Small intestine (tissue), 7 donors: ENCODE data around the gene STARD8. TPM values are rescaled to one million over a fixed set of nuclear protein-coding genes. Genes with fewer than 3 reads are reported as not detected.
"Not testable (repeated sequence)": the region's sequence is repeated elsewhere in the genome, so short reads cannot be mapped to it uniquely, and the experiment has no call there.

ENCODE experiments used
- DNase-seq, 2 donors: peaks; one replicate each; pipeline versions ENCODE4 v3.0.0 to v3.0.0-alpha.2; 2013
- FAIRE-seq: peaks from 2 replicates; lab custom pipeline; 2012; peaks lifted over from hg19 to GRCh38; lab: Jason Lieb, UNC
- H3K27ac ChIP-seq, 3 donors: one replicate each; pipeline ENCODE4 v1.5.1; 2013; ENCODE audit warnings: low read length in 2 of 3, mild to moderate bottlenecking in 2 of 3, control low read depth in 1 of 3, inconsistent platforms in 1 of 3, low read depth in 1 of 3, moderate library complexity in 1 of 3
- H3K27me3 ChIP-seq, 3 donors: one replicate each; pipeline ENCODE4 v1.6.1; 2013; ENCODE audit warnings: low read length in 3 of 3, inconsistent platforms in 1 of 3; ENCODE audit not compliant: control insufficient read depth in 3 of 3, insufficient read depth in 3 of 3
- H3K36me3 ChIP-seq, 3 donors: one replicate each; pipeline ENCODE4 v1.6.1; 2013; ENCODE audit warnings: low read length in 3 of 3, inconsistent platforms in 1 of 3, low read depth in 1 of 3, mild to moderate bottlenecking in 1 of 3, moderate library complexity in 1 of 3; ENCODE audit not compliant: control insufficient read depth in 3 of 3, insufficient read depth in 2 of 3
- H3K4me1 ChIP-seq, 3 donors: one replicate each; pipeline ENCODE4 v1.6.1; 2013; ENCODE audit warnings: low read length in 2 of 3, inconsistent platforms in 1 of 3, low read depth in 1 of 3, mild to moderate bottlenecking in 1 of 3, moderate library complexity in 1 of 3; ENCODE audit not compliant: control insufficient read depth in 3 of 3, insufficient read depth in 2 of 3
- H3K4me3 ChIP-seq, 3 donors: one replicate each; pipeline ENCODE4 v1.5.1; 2013; ENCODE audit warnings: low read length in 3 of 3, control low read depth in 1 of 3, inconsistent platforms in 1 of 3, low read depth in 1 of 3, mild to moderate bottlenecking in 1 of 3, moderate library complexity in 1 of 3
- H3K9me3 ChIP-seq, 2 donors: one replicate each; pipeline ENCODE4 v1.6.1; 2013; ENCODE audit warnings: low read depth in 1 of 2, low read length in 1 of 2; ENCODE audit not compliant: control insufficient read depth in 2 of 2, insufficient read depth in 1 of 2
- WGBS, 3 donors: extraction: QIAGEN DNeasy Blood & Tissue Kit; methylation state at CpG; one replicate each; pipeline ENCODE4 v1.1.7; 2013; 5-methylcytosine and 5-hydroxymethylcytosine counted together
- polyA plus RNA-seq, 4 donors: library from polyadenylated mRNA; stranded (reverse) in 3 of 4; unstranded in 1 of 4; fragments of 200-250 nt in 3 of 4; fragments of 120-200 nt in 1 of 4; gene quantifications; one replicate each; pipeline versions ENCODE4 v1.2.1 to v1.2.3, GENCODE V29; 2013
- donor health status: healthy with polysubstance abuse.
- donor health status: control.
- donor health status: control.
- donor health status: Bipolar disorder and iron deficiency.
- donor health status: healthy.

The STARD8 gene
- polyA plus RNA-seq, 4 donors = 0.67 to 5.6 (median 1.5) TPM

DNA sequence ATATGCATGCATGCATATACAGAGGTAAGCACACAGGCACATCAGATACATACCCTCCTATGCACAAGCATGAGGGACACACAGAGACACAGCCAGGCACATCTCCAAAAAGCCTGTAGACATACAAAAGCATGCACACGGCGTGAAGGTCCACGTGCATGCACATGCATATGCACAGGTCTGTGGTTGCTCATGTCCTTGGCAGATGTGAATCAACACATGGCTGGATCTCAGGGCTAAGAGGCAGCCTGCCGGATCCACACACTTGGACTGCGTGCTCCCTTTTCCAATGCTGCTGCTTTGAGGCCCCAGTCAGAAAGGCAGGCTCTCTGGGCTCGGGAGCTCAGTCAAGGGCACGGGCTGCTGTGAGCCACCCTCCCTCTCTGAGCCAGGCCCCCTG, 3.6 kb downstream of the STARD8 start:
- H3K9me3 ChIP-seq = no peaks in the 10 kb centered on the region
- FAIRE-seq (no peak), DNase-seq (no peak)
- H3K4me1 ChIP-seq = no peaks in the 10 kb centered on the region
- no peak overlapping the region for H3K27ac ChIP-seq
- H3K4me3 ChIP-seq = no peak overlapping the region
- no peaks in the 10 kb centered on the region for H3K36me3 ChIP-seq
- 58 to 70% (median 61%) methylated on average over 6 to 7 of the region's 7 CpGs for WGBS, 3 donors
- H3K27me3 ChIP-seq = peaks cover 0 to 14% (median 2%) of the 10 kb centered on the region in 3 donors

DNA sequence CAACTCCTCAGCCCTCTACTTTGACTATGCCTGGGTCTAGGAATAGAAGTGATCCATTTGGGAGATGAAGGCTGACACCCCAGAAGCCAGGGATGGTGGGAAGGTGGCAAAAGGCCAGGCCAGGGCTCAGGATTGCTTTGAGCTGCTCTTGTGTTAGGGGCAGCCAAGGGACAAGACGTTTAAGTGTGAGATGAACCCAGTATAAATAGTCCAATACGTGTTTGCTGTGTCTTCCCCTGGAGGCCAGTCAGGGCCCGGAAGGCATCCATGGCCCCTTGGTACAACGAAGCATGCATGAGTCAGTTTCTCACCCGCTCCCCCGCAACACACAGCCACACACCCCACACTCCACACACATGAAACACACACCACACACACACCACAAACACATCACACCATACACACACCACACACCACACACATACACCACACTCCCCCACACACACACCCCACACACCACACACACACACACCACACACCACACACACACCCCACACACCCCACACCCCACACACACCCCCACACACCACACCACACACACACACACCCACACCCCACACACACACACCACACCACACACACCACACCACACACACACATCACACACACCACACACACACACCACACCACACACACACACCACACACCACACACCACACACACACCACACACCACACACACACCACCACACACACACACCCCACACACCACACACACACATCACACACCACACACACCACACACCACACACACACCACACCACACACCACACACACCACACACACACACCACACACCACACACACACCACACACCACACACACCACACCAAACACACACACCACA, 5.1 kb downstream of the STARD8 start:
- no peaks in the 10 kb centered on the region for H3K4me1 ChIP-seq
- H3K9me3 ChIP-seq = no peaks in the 10 kb centered on the region
- H3K27ac ChIP-seq = no peak overlapping the region
- DNase-seq (no peak), FAIRE-seq (no peak)
- H3K4me3 ChIP-seq = no peak overlapping the region
- peaks cover 0 to 5% (median 2%) of the 10 kb centered on the region in 3 donors for H3K27me3 ChIP-seq
- 58 to 70% (median 69%) methylated on average over 4 to 6 of the region's 6 CpGs for WGBS, 3 donors
- H3K36me3 ChIP-seq = no peaks in the 10 kb centered on the region

DNA sequence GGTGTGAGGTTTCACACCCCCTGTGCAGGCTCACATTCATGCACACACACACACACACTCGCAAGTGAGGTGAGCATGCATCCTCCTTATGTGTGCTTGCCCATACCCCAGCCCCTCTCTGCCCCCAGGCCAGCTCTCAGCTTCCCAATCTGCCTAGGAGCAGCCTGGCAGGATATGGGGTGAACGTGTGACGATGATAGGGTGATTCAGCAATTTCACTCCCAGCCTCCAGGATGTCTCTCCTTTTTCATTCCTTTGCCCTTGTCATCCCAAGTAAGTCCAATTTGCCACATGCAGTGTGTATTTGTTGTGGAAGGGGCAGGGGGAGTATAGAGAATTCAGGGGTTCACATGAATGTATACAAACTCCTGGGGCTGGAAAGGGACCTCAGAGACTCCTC, 7.2 kb downstream of the STARD8 start:
- FAIRE-seq (no peak), DNase-seq (no peak)
- no peaks in the 10 kb centered on the region for H3K4me1 ChIP-seq
- no peaks in the 10 kb centered on the region for H3K9me3 ChIP-seq
- H3K27ac ChIP-seq = no peak overlapping the region
- no peaks in the 10 kb centered on the region for H3K36me3 ChIP-seq
- 64 to 86% (median 68%) methylated on average over 3 of the region's 3 CpGs for WGBS, 3 donors
- H3K27me3 ChIP-seq = no peaks in the 10 kb centered on the region
- H3K4me3 ChIP-seq = no peak overlapping the region

DNA sequence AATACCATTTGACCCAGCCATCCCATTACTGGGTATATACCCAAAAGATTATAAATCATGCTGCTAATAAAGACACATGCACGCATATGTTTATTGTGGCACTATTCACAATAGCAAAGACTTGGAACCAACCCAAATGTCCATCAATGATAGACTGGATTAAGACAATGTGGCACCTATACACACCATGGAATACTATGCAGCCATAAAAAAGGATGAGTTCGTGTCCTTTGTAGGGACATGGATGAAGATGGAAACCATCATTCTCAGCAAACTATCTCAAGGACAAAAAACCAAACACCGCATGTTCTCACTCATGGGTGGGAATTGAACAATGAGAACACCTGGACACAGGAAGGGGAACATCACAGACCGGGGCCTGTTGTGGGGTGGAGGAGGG, 9.0 kb downstream of the STARD8 start:
- not testable (repeated sequence) for H3K27ac ChIP-seq, H3K4me3 ChIP-seq, H3K4me1 ChIP-seq, FAIRE-seq, DNase-seq, H3K27me3 ChIP-seq, H3K9me3 ChIP-seq, H3K36me3 ChIP-seq
- 87 to 93% (median 87%) methylated on average over 4 of the region's 4 CpGs for whole genome bisulfite sequencing, 3 donors

DNA sequence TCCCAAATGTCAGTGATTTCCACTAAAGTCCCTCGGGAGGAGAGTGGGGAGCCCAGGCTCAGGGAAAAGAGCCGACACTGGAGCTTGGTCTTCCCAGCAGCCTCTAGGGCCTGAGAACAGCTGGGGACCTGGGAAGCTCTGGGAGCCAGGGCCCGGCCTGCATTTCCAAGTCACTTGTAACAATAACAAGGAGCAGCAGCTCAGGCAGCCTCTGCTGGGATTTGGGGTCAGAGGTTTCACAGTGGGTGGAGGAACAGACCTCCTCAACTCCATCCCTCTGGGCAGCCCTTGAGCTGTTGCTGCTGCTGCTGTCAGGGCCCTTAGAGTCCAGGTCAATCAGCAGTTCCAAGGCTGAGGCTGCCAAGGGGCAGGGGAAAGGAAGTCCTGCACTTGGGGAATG, 11.1 kb downstream of the STARD8 start:
- FAIRE-seq = no peak
- Histone ChIP-seq H3K4me1 (no peaks in the 10 kb centered on the region), H3K27ac (no peak overlapping the region), H3K27me3 (no peaks in the 10 kb centered on the region), H3K4me3 (no peak overlapping the region), H3K36me3 (no peaks in the 10 kb centered on the region), H3K9me3 (no peaks in the 10 kb centered on the region)
- no peak for DNase-seq
- WGBS, 3 donors = 32 to 44% (median 43%) methylated on average over 3 of the region's 3 CpGs

DNA sequence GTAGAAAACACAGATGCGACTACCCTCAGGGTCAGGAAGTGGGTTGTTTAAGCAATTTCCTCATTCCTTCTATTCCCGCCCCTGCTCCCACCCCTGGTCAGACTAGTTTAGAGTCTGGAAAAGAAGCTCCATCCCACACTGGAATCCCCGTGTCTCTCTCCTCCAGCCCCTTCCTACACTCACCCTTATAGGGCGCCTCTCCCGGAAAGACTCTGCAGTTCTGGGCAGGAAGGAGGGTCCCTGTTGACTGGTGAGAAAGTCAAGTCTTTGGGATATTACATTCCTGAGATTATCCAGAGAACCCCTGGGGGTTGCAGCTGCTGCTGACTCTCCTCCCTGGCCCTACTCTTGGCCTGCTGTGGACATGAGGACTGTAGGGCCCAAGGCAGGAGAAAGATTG, 11.9 kb downstream of the STARD8 start:
- no peak overlapping the region for H3K27ac ChIP-seq
- H3K36me3 ChIP-seq = no peaks in the 10 kb centered on the region
- H3K4me1 ChIP-seq = no peaks in the 10 kb centered on the region
- no peak overlapping the region for H3K4me3 ChIP-seq
- no peaks in the 10 kb centered on the region for H3K27me3 ChIP-seq
- FAIRE-seq (no peak), DNase-seq (no peak)
- H3K9me3 ChIP-seq = no peaks in the 10 kb centered on the region
- WGBS, 3 donors = 55 to 65% (median 56%) methylated on average over 4 to 5 of the region's 5 CpGs

DNA sequence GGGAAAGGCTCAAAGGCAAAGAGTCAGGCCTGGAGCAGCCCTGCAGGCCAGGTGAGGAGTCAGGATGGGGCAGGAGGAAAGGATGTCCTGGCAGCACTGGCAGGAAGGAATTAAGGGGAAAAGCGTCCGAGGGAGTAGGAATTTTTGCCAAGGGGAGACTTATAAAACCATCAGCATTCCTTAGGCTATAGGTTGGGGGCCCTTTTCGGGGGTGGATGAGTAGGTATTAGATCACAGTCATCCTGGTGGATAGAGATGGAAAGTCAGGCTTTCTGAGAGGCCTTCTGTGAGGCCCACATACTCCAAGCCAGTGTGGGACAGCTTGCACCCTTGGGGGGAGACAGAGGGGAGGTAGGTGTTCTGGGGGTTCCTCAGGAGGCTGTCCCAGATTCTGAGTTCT, 12.3 kb downstream of the STARD8 start:
- Histone ChIP-seq H3K27ac (no peak overlapping the region), H3K36me3 (no peaks in the 10 kb centered on the region), H3K4me3 (no peak overlapping the region), H3K4me1 (no peaks in the 10 kb centered on the region), H3K27me3 (no peaks in the 10 kb centered on the region), H3K9me3 (no peaks in the 10 kb centered on the region)
- no peak for DNase-seq
- whole genome bisulfite sequencing, 3 donors = 59 to 73% (median 66%) methylated on average over 3 of the region's 3 CpGs
- no peak for FAIRE-seq

DNA sequence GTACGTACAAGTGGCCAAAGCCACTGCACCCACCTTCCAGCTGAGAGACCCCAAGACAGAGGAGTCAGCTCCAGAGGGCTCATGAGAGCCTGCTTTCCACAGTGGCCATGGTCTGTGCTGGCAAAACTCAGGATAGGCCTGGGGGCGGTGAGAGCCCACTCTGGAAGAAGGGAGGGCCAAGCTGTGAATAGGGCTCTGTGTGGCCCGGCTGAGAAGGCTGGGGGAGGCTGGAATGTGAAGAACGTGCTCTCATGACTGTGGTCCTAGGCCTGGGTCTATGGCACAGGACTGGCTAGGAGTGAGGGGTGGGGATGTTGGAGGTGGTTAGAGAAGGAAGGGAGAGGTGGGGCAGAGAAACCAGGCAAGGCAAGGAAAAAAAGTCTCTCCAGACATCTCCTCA, 13.3 kb downstream of the STARD8 start:
- no peaks in the 10 kb centered on the region for H3K27me3 ChIP-seq
- H3K9me3 ChIP-seq = no peaks in the 10 kb centered on the region
- 74 to 87% (median 82%) methylated on average over 4 of the region's 4 CpGs for WGBS, 3 donors
- DNase-seq (no peak), FAIRE-seq (no peak)
- no peak overlapping the region for H3K27ac ChIP-seq
- H3K4me3 ChIP-seq = no peak overlapping the region
- no peaks in the 10 kb centered on the region for H3K4me1 ChIP-seq
- no peaks in the 10 kb centered on the region for H3K36me3 ChIP-seq

DNA sequence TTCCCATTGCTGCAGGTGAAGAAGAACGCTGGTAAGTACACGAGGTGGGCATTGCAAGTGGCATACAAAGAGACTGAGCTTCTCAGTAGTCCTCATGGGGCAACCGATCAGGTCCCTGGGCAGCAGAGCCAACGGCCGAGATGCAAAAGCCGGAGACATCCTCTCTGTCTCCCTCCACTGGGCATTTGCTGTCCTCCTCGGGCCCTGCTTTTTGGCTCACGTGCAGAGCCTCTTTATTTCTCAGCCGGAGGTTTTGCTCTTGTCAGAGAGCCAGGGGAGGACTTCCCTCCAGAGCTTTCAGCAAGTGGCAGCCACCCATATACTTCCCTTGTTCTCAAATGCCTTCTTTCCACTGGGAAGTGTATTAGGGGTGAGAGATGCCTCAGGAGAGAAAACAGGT, 18.0 kb downstream of the STARD8 start:
- no peaks in the 10 kb centered on the region for H3K27me3 ChIP-seq
- no peaks in the 10 kb centered on the region for H3K36me3 ChIP-seq
- H3K27ac ChIP-seq = no peak overlapping the region
- FAIRE-seq = no peak
- H3K4me3 ChIP-seq = no peak overlapping the region
- WGBS, 3 donors = 48 to 51% (median 48%) methylated on average over 8 to 9 of the region's 9 CpGs
- H3K9me3 ChIP-seq = no peaks in the 10 kb centered on the region
- no peaks in the 10 kb centered on the region for H3K4me1 ChIP-seq
- DNase-seq = no peak
